Measurements from ENCODE around the gene NFYB. TPM values are rescaled to one million over a fixed set of nuclear protein-coding genes. Genes with fewer than 3 reads are reported as not detected.
"Not testable (repeated sequence)": the region's sequence is repeated elsewhere in the genome, so short reads cannot be mapped to it uniquely, and the experiment has no call there.

The NFYB gene
- total RNA-seq, 1 experiment from 2014 or later, result 18.8 TPM

DNA sequence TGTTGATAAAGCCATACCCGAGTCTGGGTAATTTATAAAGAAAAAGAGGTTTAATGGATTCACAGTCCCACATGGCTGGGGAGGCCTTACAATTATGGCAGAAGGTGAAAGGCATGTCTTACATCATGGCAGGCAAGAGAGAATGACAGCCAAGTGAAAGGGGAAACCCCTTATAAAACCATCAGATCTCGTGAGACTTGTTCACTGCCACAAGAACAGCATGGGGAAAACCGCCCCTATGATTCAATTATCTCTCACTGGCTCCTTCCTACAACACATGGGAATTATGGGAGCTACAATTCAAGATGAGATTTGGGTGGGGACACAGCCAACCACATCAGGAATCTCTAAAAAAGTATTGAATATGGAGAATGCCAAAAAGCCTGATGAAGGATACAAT lies 25.0 kb upstream of the NFYB start:
- DNase-seq (ENCODE audit: low read depth), result not testable (repeated sequence)

DNA sequence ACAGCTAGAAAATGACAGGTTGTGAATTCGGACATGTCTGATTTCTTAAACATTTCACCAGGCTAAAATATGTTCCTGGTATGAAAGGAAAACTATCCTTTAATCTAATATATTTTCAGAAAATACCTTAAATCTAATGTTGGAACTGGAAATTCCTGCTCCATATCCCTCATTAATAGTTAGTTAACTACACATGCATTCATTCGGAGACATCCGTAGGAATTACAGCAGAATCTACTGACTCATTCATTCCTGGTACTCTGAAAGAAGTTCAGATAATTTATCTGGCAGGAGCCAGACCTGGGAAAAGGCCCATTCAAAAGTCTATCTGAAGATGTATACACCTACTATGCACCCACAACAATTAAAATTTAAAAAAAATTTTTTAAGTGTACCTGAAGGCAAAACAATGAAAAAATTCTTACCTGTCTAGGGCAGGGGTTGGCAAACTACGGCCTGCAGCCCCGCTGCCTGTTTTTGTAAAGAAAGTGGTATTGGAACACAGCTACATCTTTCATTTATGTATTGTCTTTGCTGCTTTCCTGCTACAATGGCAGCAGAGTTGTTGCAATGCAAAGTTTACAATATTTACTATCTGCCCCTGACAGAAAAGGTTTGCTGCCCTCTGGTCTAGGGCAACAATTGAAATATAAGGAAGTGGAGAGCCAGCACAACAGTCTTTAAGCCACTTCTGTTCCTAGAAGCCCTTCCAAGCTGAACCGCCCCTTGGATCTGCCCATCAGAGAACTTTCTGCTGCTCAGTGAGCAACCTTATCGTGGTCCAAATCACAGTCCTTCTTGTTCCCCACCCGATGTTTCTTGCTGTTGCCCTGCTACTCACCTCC lies 17.9 kb upstream of the NFYB start:
- DNase-seq (ENCODE audit: low read depth), result no peak

DNA sequence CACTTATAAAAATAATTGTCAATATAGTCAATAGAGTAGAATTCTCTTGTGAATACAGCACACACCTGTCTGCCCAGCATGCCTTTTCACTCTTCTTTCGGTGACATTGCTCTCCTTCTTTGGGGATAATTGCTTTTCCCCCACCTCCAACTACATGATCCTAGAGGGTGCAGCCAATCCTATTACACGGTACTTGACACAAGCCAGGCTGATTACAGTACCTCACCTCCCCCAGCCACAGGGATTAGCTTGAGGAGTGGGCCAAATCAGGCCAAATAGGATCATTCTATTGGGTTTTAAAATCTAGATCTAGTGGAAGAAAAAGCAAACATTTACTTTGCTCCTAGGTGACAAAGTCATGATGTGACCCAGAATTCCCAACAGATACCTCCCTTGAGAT lies 16.8 kb upstream of the NFYB start:
- DNase-seq (ENCODE audit: low read depth), result no peak

DNA sequence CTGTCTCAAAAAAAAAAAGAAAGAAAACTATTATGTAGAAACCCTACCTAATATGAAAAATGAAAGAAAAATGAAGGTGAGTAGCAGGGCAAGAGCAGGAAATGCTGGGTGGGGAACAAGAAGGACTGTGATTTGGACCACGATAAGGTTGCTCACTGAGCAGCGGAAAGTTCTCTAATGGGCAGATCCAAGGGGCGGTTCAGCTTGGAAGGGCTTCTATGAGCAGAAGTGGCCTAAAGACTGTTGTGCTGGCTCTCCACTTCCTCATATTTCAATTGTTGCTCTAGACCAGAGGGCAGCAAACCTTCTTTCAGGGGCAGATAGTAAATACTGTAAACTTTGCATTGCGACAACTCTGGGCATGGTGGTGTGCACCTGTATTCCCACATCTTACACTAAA lies 16.3 kb upstream of the NFYB start:
- DNase-seq (ENCODE audit: low read depth), result no peak

DNA sequence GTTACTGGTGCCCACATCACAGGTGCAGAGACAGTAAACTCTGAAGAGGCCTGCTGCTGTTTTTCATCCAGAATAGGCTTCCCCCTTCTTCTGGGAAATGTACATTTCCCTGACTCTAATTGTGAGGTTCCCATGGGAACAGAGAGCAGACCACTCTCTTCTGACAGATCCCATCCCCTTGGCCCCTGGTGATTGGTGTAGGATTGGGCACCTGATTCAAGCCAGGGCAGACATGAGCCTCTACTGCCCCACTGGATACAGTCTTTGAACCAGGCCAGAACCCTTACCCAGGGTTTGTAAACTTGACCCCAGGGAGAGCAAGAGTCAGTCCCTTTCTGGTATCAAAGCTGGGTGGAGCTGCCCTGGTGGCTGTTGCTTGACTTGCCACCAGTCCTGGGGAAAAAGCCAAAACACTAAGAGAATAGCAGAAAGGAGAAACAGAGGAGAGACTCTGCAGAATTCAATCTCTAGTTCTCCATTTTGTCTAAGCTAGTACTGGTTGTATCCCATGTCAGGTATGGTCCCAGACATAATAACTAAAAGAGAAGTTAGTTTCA lies 14.8 kb upstream of the NFYB start:
- no peak for DNase-seq (ENCODE audit: low read depth)

DNA sequence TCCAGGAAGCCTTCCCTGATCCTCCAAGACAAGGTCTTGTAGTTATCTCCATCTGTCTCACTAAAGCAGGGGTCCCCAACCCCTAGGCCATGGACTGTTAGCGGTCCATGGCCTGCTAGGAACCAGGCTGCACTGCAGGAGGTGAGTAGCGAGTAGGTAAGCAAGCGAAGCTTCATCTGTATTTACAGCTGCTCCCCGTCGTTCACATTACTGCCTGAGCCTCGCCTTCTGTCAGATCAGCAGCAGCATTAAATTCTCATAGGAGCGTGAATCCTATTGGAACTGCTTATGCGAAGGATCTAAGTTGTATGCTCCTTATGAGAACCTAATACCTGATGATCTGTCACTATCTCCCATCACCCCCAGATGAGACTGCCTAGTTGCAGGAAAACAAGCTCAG lies 12.4 kb upstream of the NFYB start:
- DNase-seq (ENCODE audit: low read depth), result no peak

DNA sequence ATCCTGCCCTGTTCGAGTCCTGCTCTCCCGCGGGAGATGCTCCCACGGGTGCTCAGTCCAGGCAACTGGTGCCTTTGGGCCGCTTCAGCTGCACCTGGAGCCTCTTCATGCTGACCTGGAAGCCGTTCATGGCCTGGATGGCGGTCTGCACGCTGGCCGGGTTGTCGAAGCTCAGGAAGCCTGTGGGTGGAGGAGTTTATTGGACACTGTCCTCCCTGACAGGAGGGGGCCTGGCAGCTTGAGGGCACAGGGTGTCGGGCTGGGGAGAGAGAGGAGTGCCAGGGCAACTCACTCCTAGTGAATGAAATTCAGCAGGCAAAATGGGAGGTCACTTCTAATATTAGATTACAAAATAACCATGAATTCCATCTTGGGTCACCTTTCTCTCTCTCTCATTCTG lies 9.3 kb upstream of the NFYB start:
- no peak for DNase-seq (ENCODE audit: low read depth)

DNA sequence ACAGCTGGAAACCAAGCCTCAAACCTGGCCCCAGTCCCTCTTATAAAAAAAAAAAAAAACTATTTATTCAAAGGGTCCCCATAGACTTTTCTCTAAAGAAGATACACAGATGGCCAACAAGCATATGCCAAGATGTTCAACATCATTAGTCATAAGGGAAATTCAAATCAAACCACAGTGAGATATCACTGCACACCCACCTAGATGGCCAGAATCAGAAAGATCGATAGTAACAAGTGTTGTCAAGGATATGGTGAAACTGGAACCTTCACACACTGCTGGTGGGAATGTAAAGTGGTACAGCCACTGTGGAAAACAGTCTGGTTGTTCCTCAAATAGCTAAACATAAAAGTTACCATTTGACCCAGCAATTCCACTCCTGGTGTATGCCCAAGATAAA lies 5.9 kb upstream of the NFYB start:
- DNase-seq (ENCODE audit: low read depth), result no peak

DNA sequence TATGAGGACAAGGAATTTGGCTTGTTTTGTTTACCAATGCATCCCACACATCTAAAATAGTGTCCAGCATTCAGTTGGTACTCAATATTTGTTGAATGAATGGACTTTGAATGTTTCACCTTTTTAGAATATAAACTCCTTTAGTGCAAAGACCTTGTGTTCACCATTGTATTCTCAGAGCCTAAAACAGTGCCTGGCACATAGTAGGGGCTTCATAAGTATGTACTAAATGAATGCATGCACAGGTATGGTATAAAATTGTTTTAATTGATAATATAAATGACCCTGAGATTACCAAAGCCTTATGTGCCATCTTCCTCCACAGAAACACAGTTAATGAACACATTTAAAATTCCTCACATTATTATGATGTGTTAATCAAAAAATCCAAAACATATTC lies 5.0 kb upstream of the NFYB start:
- DNase-seq (ENCODE audit: low read depth), result no peak

DNA sequence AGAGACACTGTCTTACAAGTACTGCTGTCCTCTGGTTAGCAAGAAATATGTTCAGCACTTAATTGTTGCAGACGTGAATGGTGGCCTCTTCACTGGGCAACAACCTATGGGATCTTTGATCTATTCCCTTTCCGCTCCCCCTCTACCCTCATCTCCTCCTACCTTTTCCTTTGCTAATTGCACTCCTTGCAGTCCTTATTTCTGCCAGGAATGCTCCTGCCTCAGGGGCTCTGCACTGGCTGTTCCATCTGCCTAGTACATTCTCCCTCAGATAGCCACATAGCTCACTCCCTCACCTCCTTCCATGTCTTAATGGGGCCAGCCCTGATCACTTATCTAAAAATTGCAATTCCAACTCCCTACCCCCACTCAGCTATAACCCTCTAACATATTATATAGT lies 4.5 kb upstream of the NFYB start:
- DNase-seq (ENCODE audit: low read depth), result no peak

DNA sequence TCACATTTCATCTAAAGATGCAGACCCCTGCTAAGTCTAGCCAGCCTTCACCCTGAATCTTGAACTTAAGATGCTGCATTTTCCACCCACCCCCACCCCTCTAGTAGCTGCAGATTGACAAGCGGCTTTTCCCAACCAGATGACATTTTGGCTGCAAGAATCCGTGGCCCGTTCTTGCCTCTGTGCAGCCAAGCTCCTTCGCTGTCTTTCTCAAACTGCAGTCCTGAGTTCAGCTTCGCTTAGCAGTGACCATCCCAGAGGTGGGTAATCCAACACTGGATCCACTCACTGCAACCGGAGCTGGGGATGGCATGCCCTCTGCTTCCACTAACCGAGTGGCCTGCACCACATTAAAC lies 765 bp upstream of the NFYB start:
- DNase-seq (ENCODE audit: low read depth), result no peak

DNA sequence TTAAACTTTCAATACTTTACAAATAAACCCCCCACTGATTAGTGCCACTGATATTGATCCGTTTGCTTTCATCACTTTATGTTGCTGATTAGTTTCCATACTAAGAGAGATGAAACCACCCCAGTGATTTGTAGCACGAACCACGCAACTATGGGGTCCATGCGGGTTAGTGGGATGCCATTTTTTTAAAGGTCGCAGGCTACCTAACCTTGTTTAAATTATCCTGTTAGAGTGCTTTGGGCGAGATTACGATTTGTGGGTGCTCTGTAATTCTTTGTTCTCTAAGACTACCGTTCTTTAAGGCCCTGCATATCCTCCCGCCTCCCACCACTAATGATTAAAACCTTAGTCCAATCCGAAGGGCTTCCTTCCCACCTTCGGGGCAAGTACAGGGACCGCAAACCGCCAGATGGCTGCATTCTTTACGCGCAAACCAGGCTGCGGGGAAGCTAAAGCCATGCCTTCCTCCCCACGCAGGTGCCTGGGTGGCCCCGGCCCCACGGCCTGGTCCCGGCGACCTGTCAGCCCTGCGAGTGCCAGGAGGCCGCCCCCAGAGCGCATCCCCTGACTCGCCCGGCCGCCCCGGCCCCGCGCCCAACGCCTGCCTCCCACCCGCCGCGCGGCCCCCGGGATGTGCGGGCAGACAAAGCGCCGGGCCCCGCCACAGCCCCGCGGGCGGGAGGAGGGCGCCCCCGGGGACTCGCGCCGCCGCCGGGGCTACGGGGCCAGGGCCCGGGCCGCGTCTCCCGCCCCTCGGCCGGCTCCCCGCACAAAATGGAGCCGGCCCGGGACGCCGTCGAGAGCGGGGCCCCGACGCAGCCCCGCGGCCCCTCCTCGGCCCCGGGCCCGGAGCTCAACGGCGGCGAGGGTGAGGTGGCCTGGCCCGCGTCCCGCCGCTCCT lies 759 bp downstream of the NFYB start:
- peak; percentile 43 for DNase-seq (ENCODE audit: low read depth)

DNA sequence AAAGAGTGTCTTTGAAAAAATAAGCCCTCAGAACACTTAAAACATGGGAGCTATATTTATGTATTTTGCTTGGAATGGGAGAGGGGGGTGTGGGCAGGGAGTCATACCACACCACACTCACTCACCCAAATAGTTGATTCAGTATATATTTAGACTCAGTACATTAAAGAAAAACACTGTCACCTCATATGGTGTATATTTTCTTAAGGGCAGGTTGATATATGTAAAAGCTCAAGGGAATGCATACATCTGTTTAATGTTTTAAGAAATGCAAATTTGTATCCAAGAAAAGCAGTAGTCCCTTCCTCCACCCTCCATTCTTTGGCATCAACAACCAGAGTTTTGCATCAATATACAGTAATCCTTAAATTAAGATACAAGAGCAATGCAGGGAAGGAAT lies 1.4 kb downstream of the NFYB start:
- DNase-seq (ENCODE audit: low read depth), result no peak

DNA sequence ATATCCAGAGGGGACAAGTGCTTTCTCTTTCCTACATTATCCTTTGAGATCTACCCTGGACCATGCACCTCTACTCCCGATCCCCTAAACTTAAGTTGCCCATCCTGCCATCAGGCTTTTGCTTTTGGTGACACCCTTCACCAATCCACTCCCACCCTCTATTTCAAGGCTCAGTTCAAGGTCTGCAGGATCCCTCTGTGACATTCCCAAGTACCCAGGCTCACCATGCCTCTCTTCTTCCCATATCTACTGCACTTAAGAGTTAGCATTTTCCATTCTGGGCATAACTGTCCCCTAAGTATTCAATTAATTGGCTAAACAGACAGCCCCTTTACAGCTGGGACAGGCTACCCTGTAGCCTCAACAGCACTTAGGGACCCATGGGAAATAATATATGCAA lies 3.1 kb downstream of the NFYB start:
- no peak for DNase-seq (ENCODE audit: low read depth)

DNA sequence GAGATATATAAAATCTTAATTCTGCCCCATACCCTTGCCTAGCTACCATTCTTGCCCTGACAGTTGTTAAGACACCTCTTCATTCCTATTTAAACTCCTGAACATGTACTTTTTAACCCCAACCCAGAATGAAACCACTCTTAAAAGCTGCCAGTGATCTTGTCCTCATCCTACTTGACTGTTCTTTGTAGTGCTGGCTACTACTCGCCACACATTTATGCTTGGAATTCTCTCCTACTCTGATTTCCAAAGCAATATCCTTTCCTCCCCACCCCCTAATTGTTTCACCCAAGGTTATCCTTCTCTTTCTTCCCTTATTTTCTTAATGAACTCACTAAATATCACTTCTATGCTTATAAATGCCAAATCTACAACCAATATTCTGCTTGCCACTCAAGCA lies 4.1 kb downstream of the NFYB start:
- peak; percentile 22 for DNase-seq (ENCODE audit: low read depth)

DNA sequence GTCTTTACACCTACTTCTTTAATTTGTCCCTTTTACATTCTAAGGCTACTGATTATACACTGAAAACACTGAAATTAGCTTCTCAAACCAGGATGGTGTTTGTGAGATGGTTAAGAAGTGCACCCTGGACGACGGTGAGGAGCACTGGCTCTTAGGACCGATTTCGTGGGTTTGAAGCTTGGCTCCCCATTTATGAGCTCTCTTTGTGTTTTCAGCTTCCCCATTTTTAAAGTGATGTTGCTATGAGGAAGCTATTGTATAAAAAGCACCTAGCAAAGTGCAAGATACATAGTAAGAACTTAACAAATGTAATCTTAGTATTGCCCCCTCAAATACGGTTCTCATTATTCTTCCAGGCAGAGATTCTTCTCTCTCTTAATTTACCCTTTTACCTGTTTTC lies 4.7 kb downstream of the NFYB start:
- DNase-seq (ENCODE audit: low read depth), result no peak

DNA sequence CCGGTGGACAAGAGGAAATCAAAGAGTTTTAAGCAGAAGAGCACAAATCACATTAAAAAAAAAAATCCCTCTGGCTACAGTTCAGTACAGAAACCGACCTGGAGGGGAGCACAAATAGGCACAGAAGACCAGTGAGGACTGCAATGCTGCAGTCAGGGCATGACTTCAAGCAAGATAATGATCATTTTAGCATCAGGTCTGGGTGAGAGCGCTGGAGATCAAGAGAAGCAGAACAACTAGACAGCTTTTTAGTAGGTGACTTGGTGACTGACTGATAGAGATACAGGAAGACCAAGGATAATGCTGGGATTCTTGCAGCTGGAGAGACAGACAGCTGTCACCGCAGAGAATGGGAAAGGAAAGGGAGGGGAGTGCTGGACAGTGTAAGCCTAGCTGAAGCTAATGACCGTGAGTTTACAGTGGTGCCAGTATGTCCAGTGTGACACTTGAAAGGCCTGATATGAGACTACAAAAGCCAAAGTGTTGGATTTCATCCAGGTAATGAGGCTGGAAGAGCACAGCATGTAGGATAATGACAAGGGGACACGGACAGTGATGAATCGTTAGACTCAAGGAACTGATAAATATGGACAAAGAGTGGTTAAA lies 5.6 kb downstream of the NFYB start:
- DNase-seq (ENCODE audit: low read depth), result no peak

DNA sequence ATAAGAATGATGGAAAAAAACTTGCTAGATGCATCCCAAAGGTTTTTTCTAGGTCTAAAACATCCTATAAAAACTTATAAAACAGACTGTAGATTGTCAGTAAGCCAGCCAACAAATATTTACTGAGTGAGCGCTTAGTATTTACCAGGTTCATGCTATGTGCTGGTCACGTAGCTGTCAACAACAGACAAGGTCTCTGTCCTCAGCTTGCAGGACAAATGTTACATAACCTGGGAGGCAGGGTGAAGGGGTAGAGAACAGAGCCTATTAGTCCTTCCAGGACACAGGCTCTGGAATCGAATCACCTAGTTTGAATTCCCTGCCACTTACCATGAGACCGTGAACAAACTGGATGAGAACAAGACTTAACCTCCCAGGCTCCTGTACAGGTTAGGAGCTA lies 6.4 kb downstream of the NFYB start:
- no peak for DNase-seq (ENCODE audit: low read depth)

DNA sequence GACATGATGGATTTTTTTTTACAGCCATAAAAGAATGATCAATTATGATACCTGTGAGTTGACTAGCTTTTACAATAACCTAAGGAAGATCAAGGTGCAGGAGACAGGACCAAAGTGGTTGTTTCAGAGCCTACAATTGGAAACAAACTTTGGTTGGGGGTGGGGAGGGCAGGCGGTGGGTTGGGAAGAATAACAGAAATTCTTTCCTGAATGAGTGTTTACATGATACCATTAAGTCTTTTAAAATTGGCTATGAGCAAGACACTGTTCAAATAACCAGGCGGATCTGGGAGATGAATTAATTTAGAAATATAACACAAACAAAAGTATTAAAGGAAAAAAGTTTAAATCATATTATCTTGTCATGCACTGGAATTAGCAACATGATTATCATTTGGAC lies 7.2 kb downstream of the NFYB start:
- no peak for DNase-seq (ENCODE audit: low read depth)

DNA sequence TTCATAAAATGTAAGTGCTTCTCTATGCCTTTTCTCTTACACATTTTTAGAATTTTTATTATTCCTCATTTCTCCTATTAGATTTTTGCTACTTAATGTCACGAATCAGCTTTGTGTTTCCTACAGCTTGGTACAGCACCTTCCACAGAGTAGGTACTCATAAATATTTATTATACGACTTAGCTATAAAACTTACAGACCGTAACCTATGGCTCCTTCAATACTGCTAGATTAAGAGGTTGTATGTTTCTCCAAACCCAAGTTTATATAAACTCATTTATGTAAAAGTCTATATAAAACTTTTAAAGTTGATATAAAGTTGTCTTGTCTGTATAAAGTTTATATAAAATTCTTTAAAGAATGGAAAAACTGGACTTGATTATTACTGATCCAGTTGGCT lies 11.5 kb downstream of the NFYB start:
- no peak for DNase-seq (ENCODE audit: low read depth)

DNA sequence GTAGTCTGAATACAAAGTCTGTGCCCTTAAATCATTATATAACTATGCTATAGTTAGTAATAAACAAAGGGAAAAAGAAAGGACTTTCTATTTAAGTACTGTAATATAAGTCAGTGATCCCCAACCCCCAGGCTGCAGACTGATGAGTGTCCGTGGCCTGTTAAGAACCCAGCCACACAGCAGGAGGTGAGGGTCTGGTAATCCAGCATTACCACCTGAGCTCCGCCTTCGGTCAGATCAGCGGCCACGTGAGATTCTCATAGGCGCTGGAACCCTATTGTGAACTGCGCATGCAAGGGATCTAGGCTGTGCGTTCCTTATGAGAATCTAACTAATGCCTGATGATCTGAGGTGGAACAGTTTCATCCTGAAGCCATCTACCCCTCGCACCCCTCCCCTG lies 15.7 kb downstream of the NFYB start:
- no peak for DNase-seq (ENCODE audit: low read depth)

DNA sequence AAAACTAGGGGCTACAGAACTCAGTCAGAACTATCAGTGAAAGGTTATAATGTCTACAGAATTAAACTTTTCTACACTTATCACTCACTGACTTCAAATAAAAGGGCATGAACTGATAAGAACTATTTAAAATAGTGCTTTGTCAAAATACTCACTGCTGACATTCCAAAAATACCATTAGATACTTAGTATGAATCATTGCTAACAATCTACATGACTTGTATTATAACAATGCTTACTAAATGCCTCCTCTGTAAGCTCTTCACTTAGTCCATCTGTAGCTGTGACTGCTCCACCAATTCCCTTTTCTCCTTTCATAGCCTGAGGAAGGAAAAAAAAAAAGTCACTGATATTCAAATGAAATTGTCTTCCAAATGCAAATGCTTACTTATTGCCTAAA lies 17.0 kb downstream of the NFYB start:
- peak; percentile 59 for DNase-seq (ENCODE audit: low read depth)

Data from LHCN-M2 (cell line).